NCI-H2227 treated with DMSO at 0.1 percent for 48 hours (cell line): ENCODE data around the gene LTBP1.

Experiments used
- DNase-seq: peaks from one replicate; lab custom pipeline; 2025; lab: John Stamatoyannopoulos, UW

Gene LTBP1

GRCh38 chr2:33314541-33314940 is 367.8 kb downstream of the LTBP1 start:
- DNase-seq, result no peak

DNA sequence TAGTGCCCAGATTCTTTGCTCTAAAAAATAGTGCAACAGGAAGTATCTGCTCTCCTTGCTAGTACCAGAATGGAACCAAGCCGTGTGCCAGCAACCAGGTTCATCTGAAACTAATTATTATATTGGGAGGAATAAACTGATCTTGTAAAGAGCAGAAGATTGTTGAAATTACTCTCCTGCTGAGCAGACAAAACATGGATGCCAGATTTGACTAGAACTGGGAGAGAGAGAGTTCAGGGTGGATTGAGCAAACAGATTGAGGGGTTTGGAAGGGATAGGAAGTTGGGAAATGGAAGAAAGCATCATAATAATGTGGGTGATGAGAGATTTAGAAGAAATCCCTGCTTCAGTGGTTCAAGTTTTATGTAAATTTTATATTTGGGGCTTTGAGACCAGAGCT is 369.6 kb downstream of the LTBP1 start:
- DNase-seq, result peak; percentile 7

DNA sequence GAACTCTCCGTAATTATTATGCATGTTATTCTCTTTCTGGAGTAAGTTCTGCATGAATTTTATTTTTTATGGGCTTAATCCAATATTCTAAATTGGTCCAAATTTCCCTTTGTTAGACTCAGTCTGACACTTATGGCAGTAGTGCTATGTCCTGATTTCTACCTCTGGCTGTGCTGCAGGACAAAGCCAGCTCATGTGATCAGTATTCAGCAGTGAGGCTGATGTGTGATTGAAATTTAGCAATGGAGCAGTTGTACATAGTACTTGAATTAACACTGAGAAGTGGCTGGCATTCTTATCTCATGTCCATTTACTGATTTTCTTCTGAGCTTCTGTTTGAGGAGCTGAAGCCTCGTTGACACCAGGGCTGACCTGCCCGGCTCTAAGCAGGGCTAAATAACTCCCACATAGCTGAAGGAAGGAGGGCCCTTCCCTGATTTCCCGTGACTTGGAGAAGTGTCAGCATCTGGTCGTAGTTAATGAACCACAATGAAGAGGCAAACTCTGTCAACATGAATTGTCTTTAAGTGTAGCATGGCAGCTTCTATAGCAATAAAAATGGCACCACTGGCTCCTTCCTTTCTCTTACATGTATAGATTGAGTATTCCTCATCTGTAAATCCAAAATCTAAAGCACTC is 370.7 kb downstream of the LTBP1 start:
- DNase-seq, result no peak

GRCh38 chr2:33318456-33318855 is 371.7 kb downstream of the LTBP1 start:
- no peak for DNase-seq

- no peak for DNase-seq
Observed at GRCh38 chr2:33320573-33320972, 373.8 kb downstream of the LTBP1 start.

DNA sequence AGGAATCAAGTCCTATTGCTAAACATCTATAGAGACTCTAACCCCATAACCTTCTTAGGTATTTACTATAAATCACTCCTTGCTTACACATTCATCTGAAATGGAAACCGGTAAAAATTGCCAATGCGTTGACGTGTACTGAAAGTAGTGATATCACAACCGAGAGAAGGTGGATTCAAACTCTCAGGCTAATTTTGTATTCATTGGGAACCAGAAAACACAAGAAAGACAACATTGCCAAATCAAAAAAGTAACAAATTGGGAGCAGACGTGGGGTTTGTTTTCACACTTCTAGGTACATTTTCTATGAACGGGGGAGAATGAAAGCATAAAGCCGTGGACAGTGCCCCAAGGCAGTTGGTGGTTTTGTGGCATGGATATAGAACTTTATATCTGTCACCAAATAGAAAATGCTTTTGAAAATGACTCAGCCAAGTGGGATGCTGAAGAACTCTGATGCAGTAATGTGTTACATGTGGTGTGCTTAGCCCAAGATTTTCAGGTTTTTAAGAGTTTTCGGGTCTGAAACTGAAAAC is 374.6 kb downstream of the LTBP1 start:
- no peak for DNase-seq

GRCh38 chr2:33321876-33322483 is 375.2 kb downstream of the LTBP1 start:
- DNase-seq, result no peak

GRCh38 chr2:33322612-33323011 is 375.9 kb downstream of the LTBP1 start:
- no peak for DNase-seq

DNA sequence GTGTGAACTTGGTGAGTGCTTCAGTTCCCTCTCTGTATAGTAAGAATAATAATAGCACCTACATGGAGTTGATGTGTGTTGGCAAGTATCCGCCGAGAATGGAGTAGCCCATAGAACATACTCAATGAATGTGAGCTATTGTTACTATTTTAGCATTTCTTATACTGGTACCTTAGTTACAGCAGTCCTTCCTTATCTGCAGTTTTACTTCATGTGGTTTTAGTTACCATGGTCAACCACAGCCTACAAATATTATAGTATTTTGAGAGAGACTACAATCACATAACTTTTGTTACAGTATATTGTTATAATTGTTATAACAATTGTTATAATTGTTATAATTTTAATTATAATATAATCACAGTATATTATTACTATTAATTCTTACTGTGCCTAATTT is 377.2 kb downstream of the LTBP1 start:
- no peak for DNase-seq

GRCh38 chr2:33326100-33326499 is 379.3 kb downstream of the LTBP1 start:
- no peak for DNase-seq

DNA sequence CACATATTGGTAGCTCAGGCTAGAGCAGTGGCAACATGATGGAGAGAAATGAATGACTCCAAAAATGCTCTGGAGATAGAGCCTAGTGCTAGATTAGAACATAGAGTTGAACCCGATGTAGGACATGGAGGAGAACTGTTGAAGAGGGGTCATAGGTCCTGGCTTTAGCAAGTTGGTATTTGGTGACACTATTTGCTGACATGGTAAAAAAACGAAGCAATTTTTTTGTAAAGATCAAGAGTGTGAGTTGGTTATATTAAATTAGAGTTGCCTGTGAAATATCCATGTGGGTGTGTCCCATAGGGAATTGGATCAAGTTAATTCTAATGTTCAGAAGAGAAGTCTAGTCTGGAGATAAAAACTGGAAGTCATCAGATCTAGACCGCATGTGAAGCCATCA is 386.7 kb downstream of the LTBP1 start:
- DNase-seq, result no peak

DNA sequence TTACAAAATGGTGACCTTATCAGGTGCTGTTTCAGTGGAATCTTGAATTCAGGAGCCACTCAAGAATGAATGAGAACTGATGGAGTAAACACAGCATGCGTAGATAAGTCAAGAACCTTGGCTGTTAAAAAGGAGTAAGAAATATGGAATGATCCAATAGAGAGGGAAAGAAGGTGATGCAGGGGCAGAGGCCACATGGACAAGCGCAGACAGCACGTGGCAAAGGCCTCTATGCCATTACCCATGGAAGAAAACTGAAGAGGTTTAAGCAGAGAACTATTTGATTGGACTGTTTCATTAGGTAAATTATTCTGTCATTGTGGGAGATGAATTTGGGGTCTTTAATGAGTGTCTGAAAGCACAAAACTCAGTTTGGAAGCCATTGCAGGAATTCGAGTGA is 387.3 kb downstream of the LTBP1 start:
- no peak for DNase-seq

GRCh38 chr2:33335516-33335915 is 388.8 kb downstream of the LTBP1 start:
- no peak for DNase-seq

GRCh38 chr2:33336036-33336625 is 389.4 kb downstream of the LTBP1 start:
- no peak for DNase-seq

DNA sequence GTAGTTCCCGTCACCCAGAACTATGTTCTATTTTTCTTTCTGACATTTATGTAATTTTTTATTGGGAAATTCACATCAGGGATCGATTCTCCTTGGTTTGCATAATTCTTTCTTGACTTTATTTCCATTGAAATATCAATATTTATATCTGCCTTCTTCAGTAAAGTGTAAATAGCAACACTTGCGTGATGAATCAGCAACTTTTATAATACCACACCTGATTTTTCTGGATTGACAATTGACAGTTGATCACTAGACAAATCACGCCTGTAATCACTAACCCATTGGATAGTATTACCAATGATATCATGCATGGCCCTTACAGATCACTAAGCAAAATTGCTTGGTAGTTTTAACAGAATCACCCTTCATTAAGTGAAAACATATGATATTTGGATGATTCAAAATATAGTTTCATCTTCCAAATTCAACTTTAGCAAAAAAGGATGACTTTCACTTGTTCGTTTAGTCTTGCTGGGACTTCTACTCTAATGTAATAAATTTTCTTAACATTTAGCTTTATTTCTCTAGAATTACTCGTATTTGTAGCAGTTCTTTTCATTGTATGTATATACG is 390.7 kb downstream of the LTBP1 start:
- DNase-seq, result no peak

DNA sequence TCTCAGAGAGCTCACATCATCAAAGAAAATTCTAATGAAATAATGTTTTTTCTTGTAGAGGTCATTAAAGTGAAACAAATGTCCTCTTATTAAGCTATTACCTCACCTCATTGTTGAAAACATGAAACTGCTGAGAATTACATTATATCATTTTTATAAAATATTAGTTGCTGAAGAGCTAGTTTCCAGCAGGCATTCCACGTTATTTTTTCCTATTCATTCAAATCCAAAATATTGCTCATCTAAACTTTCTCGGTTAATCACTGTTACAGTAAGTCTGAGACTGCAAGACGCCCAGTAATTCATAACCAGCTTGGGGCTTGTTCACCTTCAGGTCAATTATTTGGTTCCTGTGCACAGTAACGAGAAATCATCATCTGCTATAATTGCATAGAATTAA is 391.2 kb downstream of the LTBP1 start:
- DNase-seq, result no peak

GRCh38 chr2:33339269-33339668 is 392.5 kb downstream of the LTBP1 start:
- DNase-seq, result no peak

DNA sequence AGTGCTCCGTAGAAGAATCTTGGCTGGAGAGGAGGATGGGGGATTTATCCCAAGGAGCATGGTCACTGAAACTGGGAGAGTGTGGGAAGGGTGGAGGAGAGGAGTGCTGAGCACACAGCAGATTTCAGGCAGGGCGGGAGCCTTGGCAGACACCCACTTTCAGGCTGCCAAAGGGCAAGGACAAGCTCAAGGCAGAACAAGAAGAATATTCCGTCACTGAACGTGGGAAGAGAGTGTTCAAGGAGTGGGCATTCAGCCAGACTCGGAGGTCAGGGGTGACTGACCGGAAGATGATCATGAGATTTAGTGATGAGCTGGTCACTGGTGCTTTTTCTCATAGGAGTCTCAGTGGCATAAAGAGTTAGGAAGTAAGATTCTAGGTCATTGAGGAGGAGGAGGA is 393.5 kb downstream of the LTBP1 start:
- no peak for DNase-seq

DNA sequence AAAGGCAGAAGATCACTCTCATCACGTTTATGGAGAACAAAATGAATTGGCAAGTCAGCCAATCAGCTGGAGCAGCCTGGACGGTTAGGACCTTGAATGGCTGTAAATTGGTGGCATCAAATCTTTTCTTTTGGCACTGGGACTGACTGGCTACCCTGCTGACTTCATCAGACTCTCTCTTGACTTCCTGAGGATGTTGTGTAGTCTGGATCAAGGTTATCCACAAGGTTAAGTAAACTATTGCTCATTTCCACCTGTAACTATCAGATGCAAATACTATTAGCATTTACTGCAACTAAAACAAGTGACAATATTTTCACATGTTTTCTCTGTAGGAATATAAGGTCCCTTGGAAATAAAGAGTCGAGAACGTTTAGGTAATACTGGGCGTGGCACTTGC is 395.4 kb downstream of the LTBP1 start:
- DNase-seq, result no peak

DNA sequence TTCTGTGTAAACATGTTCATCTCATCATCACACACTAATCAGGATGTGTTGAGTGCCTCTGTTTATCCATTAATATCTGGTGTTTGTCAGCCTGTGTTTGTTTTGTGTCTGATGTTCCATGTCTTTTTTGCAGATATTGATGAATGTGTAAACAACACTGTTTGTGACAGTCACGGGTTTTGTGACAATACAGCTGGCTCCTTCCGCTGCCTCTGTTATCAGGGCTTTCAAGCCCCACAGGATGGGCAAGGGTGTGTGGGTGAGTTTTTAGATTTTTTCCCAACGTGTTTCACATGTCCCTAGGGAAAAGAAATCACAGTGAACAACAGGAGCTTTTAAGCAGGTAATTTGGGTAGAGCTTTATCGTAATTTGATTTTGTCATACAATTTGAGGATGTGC is 396.0 kb downstream of the LTBP1 start:
- DNase-seq, result no peak

DNA sequence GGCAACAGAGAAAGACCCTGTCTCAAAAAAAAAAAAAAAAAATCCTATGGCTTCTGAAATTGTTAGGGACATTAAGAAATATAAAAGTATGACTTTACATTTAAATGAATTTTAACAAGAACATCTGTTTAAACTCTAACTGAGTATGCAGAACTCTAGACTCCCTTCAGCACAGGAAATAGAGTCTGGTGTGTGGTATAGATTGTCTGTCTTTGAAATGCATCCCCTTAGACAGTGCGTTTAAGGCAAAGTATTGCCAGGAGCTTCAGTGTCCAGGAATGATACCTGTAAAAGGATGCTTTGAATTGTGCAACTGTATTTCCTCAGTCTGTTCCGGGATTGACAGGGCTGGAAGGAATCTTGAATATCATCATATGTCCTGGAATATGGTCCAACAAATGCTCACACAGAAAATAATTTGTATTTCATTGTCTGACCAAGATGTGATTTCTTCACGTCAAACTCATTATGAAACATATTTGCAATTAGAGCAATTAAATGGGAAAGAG is 396.7 kb downstream of the LTBP1 start:
- DNase-seq, result no peak

- DNase-seq, result no peak
Observed at GRCh38 chr2:33344230-33344629, 397.5 kb downstream of the LTBP1 start.

GRCh38 chr2:33347856-33348255 is 401.1 kb downstream of the LTBP1 start:
- no peak for DNase-seq
